B cell (primary cell): Measurements from ENCODE around the gene ARMCX1.

Experiments
- CTCF ChIP-seq: fragments of 200-600 bp; IDR thresholded peaks from one replicate; pipeline ENCODE4 v1.8.0; 2022; ENCODE audit warnings: antibody characterized with exemption, mild to moderate bottlenecking
- EZH2 ChIP-seq: IDR thresholded peaks from 2 replicates; pipeline ENCODE4 v1.6.1; 2012; ENCODE audit warnings: borderline replicate concordance, low read depth, mild to moderate bottlenecking, moderate library complexity, low read length; ENCODE audit not compliant: insufficient read depth, poor library complexity, severe bottlenecking

DNA sequence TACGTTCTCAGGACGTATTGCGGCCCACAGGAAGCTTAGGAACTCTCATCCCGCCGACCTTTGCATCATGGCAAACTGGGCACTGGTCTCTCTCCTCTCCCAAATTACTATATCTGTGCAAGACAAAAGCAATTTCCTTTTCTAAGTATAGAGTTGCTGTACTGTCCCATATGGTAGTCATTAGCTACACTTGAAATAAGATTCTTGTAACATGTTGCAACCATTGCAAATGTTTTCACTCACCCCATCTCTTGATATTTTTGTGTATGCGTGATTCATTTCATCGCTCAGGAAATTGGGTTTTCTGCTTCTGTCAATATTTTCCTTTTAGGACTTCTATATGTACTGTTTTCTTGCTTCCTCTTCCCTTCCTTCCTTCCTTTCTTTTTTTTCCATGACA is 51.7 kb downstream of the ARMCX1 start:
- TF ChIP-seq CTCF (no peak), EZH2 (no peak)
